ENCODE measurements around the gene EML6. TPM values are rescaled to one million over a fixed set of nuclear protein-coding genes. Genes with fewer than 3 reads are reported as not detected.
A peak's percentile ranks its signal among the peaks of the same experiment; 100 is the strongest.

EML6 gene
- total RNA-seq: 0.42 and 1.1 TPM in 2 replicates
- long read RNA-seq, partial matches to known transcripts: 0 of 1 reads
- long read RNA-seq, other reads (novel, unspliced or antisense): 1 of 1 reads

- TF ChIP-seq, protein P1, sequence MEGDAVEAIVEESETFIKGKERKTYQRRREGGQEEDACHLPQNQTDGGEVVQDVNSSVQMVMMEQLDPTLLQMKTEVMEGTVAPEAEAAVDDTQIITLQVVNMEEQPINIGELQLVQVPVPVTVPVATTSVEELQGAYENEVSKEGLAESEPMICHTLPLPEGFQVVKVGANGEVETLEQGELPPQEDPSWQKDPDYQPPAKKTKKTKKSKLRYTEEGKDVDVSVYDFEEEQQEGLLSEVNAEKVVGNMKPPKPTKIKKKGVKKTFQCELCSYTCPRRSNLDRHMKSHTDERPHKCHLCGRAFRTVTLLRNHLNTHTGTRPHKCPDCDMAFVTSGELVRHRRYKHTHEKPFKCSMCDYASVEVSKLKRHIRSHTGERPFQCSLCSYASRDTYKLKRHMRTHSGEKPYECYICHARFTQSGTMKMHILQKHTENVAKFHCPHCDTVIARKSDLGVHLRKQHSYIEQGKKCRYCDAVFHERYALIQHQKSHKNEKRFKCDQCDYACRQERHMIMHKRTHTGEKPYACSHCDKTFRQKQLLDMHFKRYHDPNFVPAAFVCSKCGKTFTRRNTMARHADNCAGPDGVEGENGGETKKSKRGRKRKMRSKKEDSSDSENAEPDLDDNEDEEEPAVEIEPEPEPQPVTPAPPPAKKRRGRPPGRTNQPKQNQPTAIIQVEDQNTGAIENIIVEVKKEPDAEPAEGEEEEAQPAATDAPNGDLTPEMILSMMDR (IDR thresholded peaks at IDR 0.05): peak; percentile 53
- no peaks in the 10 kb centered on the region for H3K36me3 Mint-ChIP-seq (ENCODE audit: unreplicated experiment)
- H3K4me3 Mint-ChIP-seq (ENCODE audit: unreplicated experiment): peak within 1 kb of the TSS; percentile 92
- peaks cover 22% of the 10 kb centered on the region for H3K4me1 Mint-ChIP-seq (ENCODE audit: unreplicated experiment)
- H3K27ac Mint-ChIP-seq (ENCODE audit: unreplicated experiment): peak within 1 kb of the TSS; percentile 84
- peak; percentile 99 for DNase-seq (ENCODE audit: extremely low spot score, unreplicated experiment)
- peaks cover 50% of the 10 kb centered on the region for H3K27me3 Mint-ChIP-seq (ENCODE audit: unreplicated experiment)
- no peaks in the 10 kb centered on the region for H3K9me3 Mint-ChIP-seq (ENCODE audit: unreplicated experiment)
Observed at GRCh38 chr2:54723131-54723995, at the start of gene EML6. EML6 (plus strand) TSS chr2:54723662; CDS start chr2:54725062, 1,400 bp downstream.

DNA sequence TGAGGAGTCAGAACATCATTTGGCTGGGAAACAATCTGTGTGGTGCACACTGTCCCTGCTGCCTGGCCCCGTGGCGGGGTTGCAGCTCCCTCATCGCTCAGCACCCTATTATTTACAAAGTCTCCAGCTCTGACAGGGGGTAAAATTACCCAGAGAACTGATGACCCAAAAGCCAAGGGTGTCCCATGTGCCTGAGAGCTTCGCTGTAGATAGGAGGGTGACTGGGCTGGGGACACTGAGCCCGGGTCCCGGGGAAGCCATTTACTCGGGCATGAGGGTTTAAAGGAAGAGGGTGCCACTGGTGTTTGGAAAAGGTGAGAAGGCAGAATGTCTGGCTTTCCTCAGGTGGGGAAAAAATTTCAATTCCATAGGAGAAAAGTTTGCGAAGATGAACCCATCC, 48.2 kb upstream of the EML6 start:
- Mint-ChIP-seq H3K27ac (ENCODE audit: unreplicated experiment) (no peak overlapping the region), H3K27me3 (ENCODE audit: unreplicated experiment) (no peaks in the 10 kb centered on the region), H3K36me3 (ENCODE audit: unreplicated experiment) (peaks cover 13% of the 10 kb centered on the region), H3K9me3 (ENCODE audit: unreplicated experiment) (no peaks in the 10 kb centered on the region), H3K4me1 (ENCODE audit: unreplicated experiment) (peaks cover 10% of the 10 kb centered on the region), H3K4me3 (ENCODE audit: unreplicated experiment) (no peak overlapping the region)
- TF ChIP-seq, protein P1 (IDR thresholded peaks at IDR 0.05): no peak
- peak; percentile 59 for DNase-seq (ENCODE audit: extremely low spot score, unreplicated experiment)

DNA sequence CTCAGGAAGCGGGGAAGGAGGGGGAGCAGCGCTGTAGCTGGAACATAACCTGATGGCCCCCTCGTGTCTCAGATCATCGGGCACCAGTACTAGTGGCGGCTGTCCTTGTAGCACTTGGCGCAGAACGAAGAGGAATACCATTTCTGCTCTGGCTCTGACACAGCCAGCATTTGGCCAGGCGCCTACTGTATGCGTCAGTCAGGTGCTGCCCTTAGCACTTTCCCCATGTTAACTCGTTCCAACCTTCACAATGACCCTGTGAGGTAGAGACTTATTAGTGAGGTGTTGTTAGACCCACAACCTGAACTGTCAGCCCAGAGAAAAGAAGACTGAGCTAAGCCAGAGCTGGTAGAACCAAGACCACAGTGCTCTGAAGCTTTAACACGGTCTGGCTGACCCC, 47.7 kb upstream of the EML6 start:
- TF ChIP-seq, protein P1 (IDR thresholded peaks at IDR 0.05): no peak
- H3K36me3 Mint-ChIP-seq (ENCODE audit: unreplicated experiment): peaks cover 8% of the 10 kb centered on the region
- no peaks in the 10 kb centered on the region for H3K9me3 Mint-ChIP-seq (ENCODE audit: unreplicated experiment)
- DNase-seq (ENCODE audit: extremely low spot score, unreplicated experiment): peak; percentile 64
- no peak overlapping the region for H3K27ac Mint-ChIP-seq (ENCODE audit: unreplicated experiment)
- no peak overlapping the region for H3K4me3 Mint-ChIP-seq (ENCODE audit: unreplicated experiment)
- no peaks in the 10 kb centered on the region for H3K27me3 Mint-ChIP-seq (ENCODE audit: unreplicated experiment)
- H3K4me1 Mint-ChIP-seq (ENCODE audit: unreplicated experiment): peaks cover 7% of the 10 kb centered on the region

GRCh38 chr2:54676656-54677055, 46.8 kb upstream of the EML6 start:
- H3K4me3 Mint-ChIP-seq (ENCODE audit: unreplicated experiment): no peak overlapping the region
- TF ChIP-seq, protein P1 (IDR thresholded peaks at IDR 0.05): no peak
- peaks cover 7% of the 10 kb centered on the region for H3K4me1 Mint-ChIP-seq (ENCODE audit: unreplicated experiment)

More at GRCh38 chr2:54676656-54677055, 46.8 kb upstream of the EML6 start:
- H3K27me3 Mint-ChIP-seq (ENCODE audit: unreplicated experiment): no peaks in the 10 kb centered on the region
- H3K36me3 Mint-ChIP-seq (ENCODE audit: unreplicated experiment): peaks cover 5% of the 10 kb centered on the region
- no peaks in the 10 kb centered on the region for H3K9me3 Mint-ChIP-seq (ENCODE audit: unreplicated experiment)
- no peak for DNase-seq (ENCODE audit: extremely low spot score, unreplicated experiment)
- no peak overlapping the region for H3K27ac Mint-ChIP-seq (ENCODE audit: unreplicated experiment)
